Hepatocyte (in vitro differentiated cells): Measurements from ENCODE around the gene ECSCR. TPM values are rescaled to one million over a fixed set of nuclear protein-coding genes. Genes with fewer than 3 reads are reported as not detected.

Source experiments
- DNase-seq: peaks from one replicate; pipeline ENCODE4 v3.0.0-alpha.2; 2016; ENCODE audit warnings: low spot score
- H2AFZ ChIP-seq: fragments of 200-600 bp; sonication (generic); 2 replicates; pipeline ENCODE4 v1.6.0; 2016; ENCODE audit warnings: antibody characterized with exemption, mild to moderate bottlenecking
- H3K27ac ChIP-seq: fragments of 200-600 bp; sonication (generic); 2 replicates; pipeline ENCODE4 v1.5.1; 2016; ENCODE audit warnings: mild to moderate bottlenecking
- H3K27me3 ChIP-seq: fragments of 200-600 bp; sonication (generic); 2 replicates; pipeline ENCODE4 v1.6.1; 2016
- H3K36me3 ChIP-seq: fragments of 200-600 bp; sonication (generic); replicated peaks from 2 replicates; pipeline ENCODE4 v1.5.1; 2016; ENCODE audit warnings: low read depth; ENCODE audit not compliant: insufficient read depth
- H3K4me1 ChIP-seq: fragments of 200-600 bp; sonication (generic); 2 replicates; pipeline ENCODE4 v1.5.1; 2016; ENCODE audit warnings: mild to moderate bottlenecking, moderate library complexity; ENCODE audit not compliant: insufficient read depth
- H3K4me2 ChIP-seq: fragments of 200-600 bp; sonication (generic); 2 replicates; pipeline ENCODE4 v1.6.0; 2016
- H3K4me3 ChIP-seq: fragments of 200-600 bp; sonication (generic); 2 replicates; pipeline ENCODE4 v1.5.1; 2016; ENCODE audit warnings: mild to moderate bottlenecking
- H3K79me2 ChIP-seq: fragments of 200-600 bp; sonication (generic); 2 replicates; pipeline ENCODE4 v1.6.0; 2017; ENCODE audit warnings: mild to moderate bottlenecking
- H3K9me2 ChIP-seq: fragments of 200-600 bp; sonication (generic); replicated peaks from 2 replicates; pipeline ENCODE4 v1.6.0; 2017; ENCODE audit warnings: mild to moderate bottlenecking; ENCODE audit not compliant: insufficient read depth
- H3K9me3 ChIP-seq: fragments of 200-600 bp; sonication (generic); 2 replicates; pipeline ENCODE4 v1.5.1; 2016; ENCODE audit warnings: low read depth, mild to moderate bottlenecking
- H4K20me1 ChIP-seq: fragments of 200-600 bp; sonication (generic); 2 replicates; pipeline ENCODE4 v1.6.0; 2016; ENCODE audit warnings: mild to moderate bottlenecking; ENCODE audit not compliant: insufficient read depth, poor library complexity, severe bottlenecking
- EZH2 ChIP-seq: fragments of 200-600 bp; sonication (generic); IDR thresholded peaks from 2 replicates; pipeline ENCODE4 v1.6.1; 2016; ENCODE audit warnings: antibody characterized with exemption, mild to moderate bottlenecking, borderline replicate concordance
- EZH2phosphoT487 ChIP-seq: fragments of 200-600 bp; sonication (generic); IDR thresholded peaks from one replicate; pipeline ENCODE4 v1.6.1; 2018; ENCODE audit warnings: antibody characterized with exemption, mild to moderate bottlenecking, low read depth, moderate library complexity; ENCODE audit not compliant: unreplicated experiment, severe bottlenecking
- WGBS: methylation state at CpG from one replicate; pipeline ENCODE4 v1.1.6; 2016; ENCODE audit warnings: low lambda C conversion rate; ENCODE audit errors: missing lambda C conversion rate; 5-methylcytosine and 5-hydroxymethylcytosine counted together
- polyA plus RNA-seq: library from polyadenylated mRNA; unstranded; fragments of >200 nt; fragmentation: Nextera tagmentation; extraction: Ambion mirVana; gene quantifications from 2 replicates; pipeline ENCODE4 v1.2.1, GENCODE V29; 2016
- total RNA-seq: library from RNA; depleted of rRNA; stranded (reverse); fragments of >200 nt; gene quantifications from 2 replicates; pipeline ENCODE4 v1.2.3, GENCODE V29; 2014
- TF ChIP-seq, protein P1 (sequence below): fragments of 200-600 bp; sonication (generic); IDR thresholded peaks from 2 replicates; pipeline ENCODE4 v1.5.1; 2016; ENCODE audit warnings: antibody characterized with exemption, mild to moderate bottlenecking; ENCODE audit not compliant: poor library complexity

The ECSCR gene
- total and polyA plus RNA-seq, 2 experiments from 2014 or later, result 0.27 to 0.42 TPM

DNA sequence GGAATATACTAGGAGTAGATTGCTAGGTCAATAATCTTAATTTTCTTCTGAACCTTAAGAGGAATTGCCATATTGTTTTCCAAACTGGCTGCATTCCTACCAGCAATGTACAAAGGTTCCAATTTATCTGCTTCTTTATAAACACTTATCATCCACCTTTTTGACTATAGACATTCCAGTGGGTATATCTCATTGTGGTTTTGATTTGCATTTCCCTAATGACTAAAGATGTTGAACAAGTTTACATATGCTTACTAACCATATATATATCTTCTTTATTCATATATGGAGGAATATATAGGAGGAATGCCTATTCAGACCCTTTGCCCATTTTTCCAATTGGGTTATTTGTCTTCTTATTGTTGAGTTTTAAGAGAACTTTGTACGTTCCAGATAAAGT lies 30.8 kb downstream of the ECSCR start:
- H3K79me2 ChIP-seq, result no peaks in the 10 kb centered on the region
- TF ChIP-seq EZH2phosphoT487 (no peak), EZH2 (no peak)
- TF ChIP-seq, protein P1, sequence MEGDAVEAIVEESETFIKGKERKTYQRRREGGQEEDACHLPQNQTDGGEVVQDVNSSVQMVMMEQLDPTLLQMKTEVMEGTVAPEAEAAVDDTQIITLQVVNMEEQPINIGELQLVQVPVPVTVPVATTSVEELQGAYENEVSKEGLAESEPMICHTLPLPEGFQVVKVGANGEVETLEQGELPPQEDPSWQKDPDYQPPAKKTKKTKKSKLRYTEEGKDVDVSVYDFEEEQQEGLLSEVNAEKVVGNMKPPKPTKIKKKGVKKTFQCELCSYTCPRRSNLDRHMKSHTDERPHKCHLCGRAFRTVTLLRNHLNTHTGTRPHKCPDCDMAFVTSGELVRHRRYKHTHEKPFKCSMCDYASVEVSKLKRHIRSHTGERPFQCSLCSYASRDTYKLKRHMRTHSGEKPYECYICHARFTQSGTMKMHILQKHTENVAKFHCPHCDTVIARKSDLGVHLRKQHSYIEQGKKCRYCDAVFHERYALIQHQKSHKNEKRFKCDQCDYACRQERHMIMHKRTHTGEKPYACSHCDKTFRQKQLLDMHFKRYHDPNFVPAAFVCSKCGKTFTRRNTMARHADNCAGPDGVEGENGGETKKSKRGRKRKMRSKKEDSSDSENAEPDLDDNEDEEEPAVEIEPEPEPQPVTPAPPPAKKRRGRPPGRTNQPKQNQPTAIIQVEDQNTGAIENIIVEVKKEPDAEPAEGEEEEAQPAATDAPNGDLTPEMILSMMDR, result no peak
- H3K4me2 ChIP-seq, result no peak overlapping the region
- no peak for DNase-seq
- H3K4me3 ChIP-seq, result no peak overlapping the region
- no peaks in the 10 kb centered on the region for H3K36me3 ChIP-seq
- 82% methylated on average over 1 of the region's 1 CpG for WGBS
- H3K9me3 ChIP-seq, result no peaks in the 10 kb centered on the region
- no peak overlapping the region for H3K27ac ChIP-seq
- H3K9me2 ChIP-seq, result no peaks in the 10 kb centered on the region
- no peaks in the 10 kb centered on the region for H4K20me1 ChIP-seq
- H3K27me3 ChIP-seq, result no peaks in the 10 kb centered on the region
- H2AFZ ChIP-seq, result no peak overlapping the region
- no peaks in the 10 kb centered on the region for H3K4me1 ChIP-seq

DNA sequence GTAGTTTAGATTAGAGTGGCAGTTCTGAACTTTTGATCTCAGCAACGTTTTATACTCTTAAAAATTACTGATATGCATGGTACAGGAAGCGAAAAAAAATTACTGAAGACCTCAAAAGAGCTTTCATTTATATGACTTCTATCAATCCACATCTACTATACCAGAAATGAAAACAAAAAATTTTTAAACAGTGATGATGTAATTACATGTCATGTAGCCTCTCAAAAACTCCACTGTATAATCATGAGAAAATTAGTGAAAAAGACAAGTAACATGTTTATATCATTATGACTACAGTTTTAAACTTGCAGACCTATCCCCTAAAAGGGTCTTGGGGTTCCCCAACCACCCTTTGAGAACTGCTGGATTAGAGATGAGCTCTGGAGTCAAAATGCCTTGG lies 32.5 kb downstream of the ECSCR start:
- 92% methylated on average over 2 of the region's 2 CpGs for WGBS
- Histone ChIP-seq H3K36me3 (no peaks in the 10 kb centered on the region), H3K79me2 (no peaks in the 10 kb centered on the region), H3K4me1 (no peaks in the 10 kb centered on the region), H3K27ac (no peak overlapping the region), H3K4me2 (no peak overlapping the region), H3K9me2 (no peaks in the 10 kb centered on the region), H2AFZ (no peak overlapping the region), H4K20me1 (no peaks in the 10 kb centered on the region), H3K9me3 (no peaks in the 10 kb centered on the region), H3K4me3 (no peak overlapping the region), H3K27me3 (no peaks in the 10 kb centered on the region)
- TF ChIP-seq, protein P1, result no peak
- no peak for TF ChIP-seq EZH2phosphoT487
- no peak for TF ChIP-seq EZH2
- no peak for DNase-seq

DNA sequence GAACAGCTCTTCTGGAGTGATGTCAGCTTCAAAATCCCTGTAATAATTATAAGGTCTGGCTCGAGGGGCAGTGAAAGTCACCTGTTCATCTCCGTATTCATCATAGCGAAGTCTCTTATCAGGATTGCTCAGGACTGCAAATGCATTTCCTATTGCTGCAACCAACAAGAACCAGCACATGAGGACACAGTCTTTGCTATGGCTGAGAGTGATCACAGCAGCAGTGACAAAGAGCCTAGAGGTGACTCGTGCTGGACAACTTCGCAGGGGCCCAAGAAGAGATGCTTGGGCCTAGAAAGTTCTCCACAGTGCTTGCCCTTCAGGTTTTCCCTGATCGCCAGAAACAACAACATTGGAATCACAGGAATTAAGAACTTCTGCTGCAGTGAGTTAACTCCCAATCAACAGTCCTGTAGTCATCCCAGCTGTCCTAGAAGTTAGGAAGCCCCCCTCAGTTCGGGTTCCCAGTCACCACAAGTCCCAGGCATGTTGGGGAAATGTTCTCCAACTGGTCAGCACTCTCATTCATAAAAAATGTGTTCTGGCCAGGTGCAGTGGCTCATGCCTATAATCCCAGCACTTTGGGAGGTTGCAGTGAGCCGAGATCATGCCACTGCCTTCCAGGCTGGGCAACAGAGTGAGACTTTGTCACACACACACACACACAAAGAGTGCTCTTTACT lies 36.2 kb downstream of the ECSCR start:
- H3K27ac ChIP-seq, result no peak overlapping the region

More for the DNA sequence above, 36.2 kb downstream of the ECSCR start:
- Histone ChIP-seq H3K4me2 (no peak overlapping the region), H3K79me2 (no peaks in the 10 kb centered on the region), H3K27me3 (no peaks in the 10 kb centered on the region), H3K4me1 (no peaks in the 10 kb centered on the region), H4K20me1 (no peaks in the 10 kb centered on the region), H2AFZ (no peak overlapping the region), H3K9me2 (no peaks in the 10 kb centered on the region), H3K9me3 (no peaks in the 10 kb centered on the region), H3K36me3 (no peaks in the 10 kb centered on the region), H3K4me3 (no peak overlapping the region)
- no peak for DNase-seq
- WGBS, result 79% methylated on average over 8 of the region's 8 CpGs
- TF ChIP-seq EZH2 (no peak), EZH2phosphoT487 (no peak)
- TF ChIP-seq, protein P1, result no peak
